HEK293T (cell line): ENCODE measurements around the gene RNLS.

Source experiments
- ARNT ChIP-seq: fragments of 450-650 bp; IDR thresholded peaks from 2 replicates; pipeline ENCODE4 v1.6.1; 2017; ENCODE audit warnings: mild to moderate bottlenecking
- BHLHE40 ChIP-seq: fragments of 450-650 bp; IDR thresholded peaks from 2 replicates; pipeline ENCODE4 v1.6.1; 2016; ENCODE audit warnings: mild to moderate bottlenecking, moderate library complexity, borderline replicate concordance
- ELF4 ChIP-seq: fragments of 450-650 bp; IDR thresholded peaks from 2 replicates; pipeline ENCODE4 v1.6.1; 2017; ENCODE audit warnings: antibody characterized with exemption
- NFRKB ChIP-seq: fragments of 450-650 bp; IDR thresholded peaks from 2 replicates; pipeline ENCODE4 v1.6.1; 2016; ENCODE audit warnings: mild to moderate bottlenecking, moderate library complexity
- SP1 ChIP-seq: fragments of 450-650 bp; IDR thresholded peaks from 2 replicates; pipeline ENCODE4 v1.6.1; 2017
- SUZ12 ChIP-seq: fragments of 450-650 bp; IDR thresholded peaks from 2 replicates; pipeline ENCODE4 v1.6.1; 2016; ENCODE audit warnings: mild to moderate bottlenecking
- TARDBP ChIP-seq: fragments of 450-650 bp; IDR thresholded peaks from 2 replicates; pipeline ENCODE4 v1.6.1; 2016
- ZNF384 ChIP-seq: fragments of 450-650 bp; IDR thresholded peaks from 2 replicates; pipeline ENCODE4 v1.6.1; 2016

GRCh38 chr10:88311264-88311663 is 271.9 kb downstream of the RNLS start:
- TF ChIP-seq ELF4 (no peak), ZNF384 (no peak), SUZ12 (no peak), NFRKB (no peak), SP1 (no peak), TARDBP (no peak), BHLHE40 (no peak), ARNT (no peak)
